GM12891 (cell line): Measurements from ENCODE around the gene CLDN1.

ENCODE experiments used
- POLR2A ChIP-seq: IDR thresholded peaks from 2 replicates; pipeline ENCODE4 v1.6.1; 2011; ENCODE audit warnings: low read depth, low read length, control low read depth
- POLR2AphosphoS5 ChIP-seq: IDR thresholded peaks from 2 replicates; pipeline ENCODE4 v1.6.1; 2011; ENCODE audit warnings: low read depth, low read length, control low read depth
- TAF1 ChIP-seq: IDR thresholded peaks from 2 replicates; pipeline ENCODE4 v1.6.1; 2011; ENCODE audit warnings: low read depth, low read length, control low read depth

GRCh38 chr3:190266265-190266912 is 55.9 kb downstream of the CLDN1 start:
- TF ChIP-seq POLR2AphosphoS5: no peak
- no peak for TF ChIP-seq POLR2A
- no peak for TF ChIP-seq TAF1
